MM.1S (cell line): Measurements from ENCODE around the gene ODF2L.
A peak's percentile ranks its signal among the peaks of the same experiment; 100 is the strongest.

ENCODE experiments used
- DNase-seq: peaks from one replicate; pipeline ENCODE4 v3.0.0-alpha.2; 2015
- H2AFZ ChIP-seq: fragments of 300-600 bp; sonication (generic); 2 replicates; pipeline ENCODE4 v1.6.0; 2016; ENCODE audit warnings: antibody characterized with exemption, low read length
- H3F3A ChIP-seq: fragments of 300-600 bp; sonication (generic); 2 replicates; pipeline ENCODE4 v1.6.1; 2016; ENCODE audit warnings: mild to moderate bottlenecking, antibody characterized with exemption, low read length, moderate library complexity, mixed read lengths; ENCODE audit not compliant: insufficient read depth
- H3K27ac ChIP-seq: fragments of 300-600 bp; sonication (generic); 2 replicates; pipeline ENCODE4 v1.5.1; 2016; ENCODE audit warnings: mild to moderate bottlenecking, low read length
- H3K27me3 ChIP-seq: fragments of 300-600 bp; sonication (generic); replicated peaks from 2 replicates; pipeline ENCODE4 v1.6.0; 2016; ENCODE audit warnings: low read length; ENCODE audit not compliant: insufficient read depth
- H3K36me3 ChIP-seq: fragments of 300-600 bp; sonication (generic); replicated peaks from 2 replicates; pipeline ENCODE4 v1.6.1; 2016; ENCODE audit warnings: mild to moderate bottlenecking, low read length, mixed read lengths; ENCODE audit not compliant: insufficient read depth
- H3K4me1 ChIP-seq: fragments of 300-600 bp; sonication (generic); 2 replicates; pipeline ENCODE4 v1.6.1; 2016; ENCODE audit warnings: low read length, mixed read lengths
- H3K4me2 ChIP-seq: fragments of 300-600 bp; sonication (generic); 2 replicates; pipeline ENCODE4 v1.6.0; 2016; ENCODE audit warnings: low read depth, low read length
- H3K4me3 ChIP-seq: fragments of 300-600 bp; sonication (generic); 2 replicates; pipeline ENCODE4 v1.5.1; 2016; ENCODE audit warnings: low read length, mixed read lengths
- H3K79me2 ChIP-seq: fragments of 300-600 bp; sonication (generic); 2 replicates; pipeline ENCODE4 v1.6.1; 2016; ENCODE audit warnings: mixed run types, low read length, mixed read lengths
- H3K9ac ChIP-seq: fragments of 300-600 bp; sonication (generic); 2 replicates; pipeline ENCODE4 v1.6.1; 2016; ENCODE audit warnings: low read length, mixed read lengths
- H3K9me2 ChIP-seq: fragments of 300-600 bp; sonication (generic); replicated peaks from 2 replicates; pipeline ENCODE4 v1.6.1; 2016; ENCODE audit warnings: mild to moderate bottlenecking, low read length, mixed read lengths; ENCODE audit not compliant: insufficient read depth
- H3K9me3 ChIP-seq: fragments of 300-600 bp; sonication (generic); replicated peaks from 2 replicates; pipeline ENCODE4 v1.6.1; 2016; ENCODE audit warnings: mild to moderate bottlenecking, low read length, mixed read lengths; ENCODE audit not compliant: insufficient read depth
- H4K20me1 ChIP-seq: fragments of 300-600 bp; sonication (generic); 2 replicates; pipeline ENCODE4 v1.6.1; 2016; ENCODE audit warnings: mild to moderate bottlenecking, low read length, moderate library complexity, mixed read lengths; ENCODE audit not compliant: insufficient read depth
- EZH2 ChIP-seq: fragments of 300-600 bp; sonication (generic); optimal IDR thresholded peaks from 2 replicates; pipeline ENCODE3; 2017; ENCODE audit warnings: low read depth, mild to moderate bottlenecking, antibody characterized with exemption, low read length, mixed read lengths
- EZH2phosphoT487 ChIP-seq: fragments of 300-600 bp; sonication (generic); IDR thresholded peaks from 2 replicates; pipeline ENCODE4 v1.6.1; 2018; ENCODE audit warnings: antibody characterized with exemption, low read length
- TF ChIP-seq, protein P1 (sequence below): fragments of 300-600 bp; sonication (generic); IDR thresholded peaks from 2 replicates; pipeline ENCODE4 v1.5.1; 2016; ENCODE audit warnings: antibody characterized with exemption, low read length, mixed read lengths

Gene ODF2L

DNA sequence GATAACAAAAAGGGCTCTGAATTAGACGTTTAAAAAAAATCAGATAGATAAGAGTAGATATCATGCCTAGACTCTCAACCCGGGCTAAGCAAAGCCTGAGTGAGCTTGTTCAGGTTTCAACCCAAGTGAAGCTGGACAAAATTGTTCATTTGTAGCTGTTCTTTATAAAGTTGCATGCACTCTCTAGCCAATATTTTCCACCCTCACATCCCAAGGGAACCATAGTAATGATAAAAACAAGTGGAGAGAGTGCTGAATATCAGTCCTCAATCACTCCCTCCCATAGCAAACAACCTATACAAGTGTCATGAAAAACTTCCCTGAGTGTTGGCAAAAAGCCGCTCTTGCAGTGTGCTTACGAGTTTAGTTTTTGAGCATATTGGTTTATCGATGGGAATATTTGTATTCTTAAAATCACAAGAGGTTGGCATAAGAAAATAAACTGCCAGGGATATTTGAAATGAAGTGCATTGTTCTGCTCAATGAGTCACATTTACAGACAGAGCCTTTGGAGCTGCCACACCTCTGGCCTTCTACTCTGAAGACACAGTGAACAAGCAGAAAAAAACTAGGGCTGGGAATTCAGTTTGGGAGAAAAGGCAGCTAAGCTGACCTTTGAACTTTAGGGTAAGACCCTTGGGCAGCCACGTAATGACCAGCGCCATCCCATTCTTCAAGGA lies 25.6 kb upstream of the ODF2L start:
- Histone ChIP-seq H3K27ac (no peak overlapping the region), H4K20me1 (no peaks in the 10 kb centered on the region), H3K9me3 (no peaks in the 10 kb centered on the region), H3K4me1 (no peaks in the 10 kb centered on the region), H3K4me3 (no peak overlapping the region), H3K79me2 (no peaks in the 10 kb centered on the region), H3K4me2 (no peak overlapping the region), H3K36me3 (no peaks in the 10 kb centered on the region), H2AFZ (no peak overlapping the region), H3F3A (no peaks in the 10 kb centered on the region), H3K27me3 (no peaks in the 10 kb centered on the region), H3K9ac (no peak overlapping the region), H3K9me2 (no peaks in the 10 kb centered on the region)
- DNase-seq, result no peak
- TF ChIP-seq, protein P1, sequence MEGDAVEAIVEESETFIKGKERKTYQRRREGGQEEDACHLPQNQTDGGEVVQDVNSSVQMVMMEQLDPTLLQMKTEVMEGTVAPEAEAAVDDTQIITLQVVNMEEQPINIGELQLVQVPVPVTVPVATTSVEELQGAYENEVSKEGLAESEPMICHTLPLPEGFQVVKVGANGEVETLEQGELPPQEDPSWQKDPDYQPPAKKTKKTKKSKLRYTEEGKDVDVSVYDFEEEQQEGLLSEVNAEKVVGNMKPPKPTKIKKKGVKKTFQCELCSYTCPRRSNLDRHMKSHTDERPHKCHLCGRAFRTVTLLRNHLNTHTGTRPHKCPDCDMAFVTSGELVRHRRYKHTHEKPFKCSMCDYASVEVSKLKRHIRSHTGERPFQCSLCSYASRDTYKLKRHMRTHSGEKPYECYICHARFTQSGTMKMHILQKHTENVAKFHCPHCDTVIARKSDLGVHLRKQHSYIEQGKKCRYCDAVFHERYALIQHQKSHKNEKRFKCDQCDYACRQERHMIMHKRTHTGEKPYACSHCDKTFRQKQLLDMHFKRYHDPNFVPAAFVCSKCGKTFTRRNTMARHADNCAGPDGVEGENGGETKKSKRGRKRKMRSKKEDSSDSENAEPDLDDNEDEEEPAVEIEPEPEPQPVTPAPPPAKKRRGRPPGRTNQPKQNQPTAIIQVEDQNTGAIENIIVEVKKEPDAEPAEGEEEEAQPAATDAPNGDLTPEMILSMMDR, result no peak
- TF ChIP-seq EZH2, result no peak
- no peak for TF ChIP-seq EZH2phosphoT487

DNA sequence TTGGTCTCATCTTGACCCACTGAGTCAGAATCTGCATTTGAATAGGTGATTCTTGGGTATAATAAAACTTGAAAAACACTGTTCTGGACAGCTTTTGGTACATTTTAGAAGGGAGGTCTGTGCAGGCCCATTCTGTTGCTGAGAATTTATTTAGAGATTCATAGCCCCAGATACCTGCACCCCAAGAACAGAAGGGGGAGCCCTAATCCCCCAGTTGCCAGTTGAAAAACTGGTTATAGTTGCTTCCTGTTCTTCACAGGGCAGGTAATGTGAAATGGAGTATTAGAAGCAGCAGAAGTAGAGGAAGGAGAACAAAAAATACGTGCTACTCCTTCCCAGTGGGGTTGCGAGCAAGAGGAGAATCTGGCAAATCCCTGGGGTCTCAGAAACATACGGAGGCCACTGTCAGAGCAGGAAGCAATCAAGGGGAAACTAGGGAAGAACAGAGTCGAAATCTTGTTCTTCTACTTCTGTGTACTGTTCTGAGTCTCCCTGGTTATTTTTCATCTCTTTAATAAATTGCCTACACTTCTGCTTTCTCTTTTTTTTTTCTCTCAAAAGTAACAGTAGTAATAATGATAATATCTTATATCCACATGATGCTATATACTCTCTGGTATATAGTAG lies 23.3 kb upstream of the ODF2L start:
- Histone ChIP-seq H3K79me2 (no peaks in the 10 kb centered on the region), H3F3A (no peaks in the 10 kb centered on the region), H3K4me3 (no peak overlapping the region), H3K27me3 (no peaks in the 10 kb centered on the region), H3K4me2 (no peak overlapping the region), H3K9ac (no peak overlapping the region), H3K9me3 (no peaks in the 10 kb centered on the region), H3K36me3 (no peaks in the 10 kb centered on the region), H4K20me1 (no peaks in the 10 kb centered on the region), H3K9me2 (no peaks in the 10 kb centered on the region), H2AFZ (no peak overlapping the region), H3K27ac (no peak overlapping the region), H3K4me1 (no peaks in the 10 kb centered on the region)
- TF ChIP-seq EZH2phosphoT487 (no peak), EZH2 (no peak)
- TF ChIP-seq, protein P1, result peak; percentile 71
- peak; percentile 61 for DNase-seq

DNA sequence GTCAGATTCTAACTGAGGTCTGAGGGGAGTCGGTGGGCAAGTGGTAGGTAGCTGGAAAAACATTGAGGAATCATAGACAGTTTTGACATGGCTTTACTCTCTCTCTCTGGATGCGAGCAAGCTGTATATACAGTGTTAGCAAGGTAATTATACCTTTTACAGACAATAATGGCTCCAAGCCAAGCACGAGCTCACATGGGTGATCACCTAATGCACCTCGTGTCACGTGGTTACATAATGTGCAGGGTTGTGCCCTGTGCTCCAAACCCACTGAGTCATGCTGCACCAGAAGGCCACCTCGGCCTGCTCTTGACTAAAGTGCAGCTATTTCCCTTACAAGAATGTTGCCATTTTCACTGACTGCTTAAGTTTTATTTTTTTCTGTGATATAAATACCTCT lies 20.2 kb upstream of the ODF2L start:
- no peaks in the 10 kb centered on the region for H3K4me1 ChIP-seq
- no peak overlapping the region for H3K9ac ChIP-seq
- TF ChIP-seq EZH2phosphoT487, result no peak
- TF ChIP-seq, protein P1, result no peak
- no peak for TF ChIP-seq EZH2
- no peaks in the 10 kb centered on the region for H3K9me2 ChIP-seq
- H3F3A ChIP-seq, result no peaks in the 10 kb centered on the region
- H3K27ac ChIP-seq, result no peak overlapping the region
- H3K27me3 ChIP-seq, result no peaks in the 10 kb centered on the region
- DNase-seq, result no peak
- H3K9me3 ChIP-seq, result no peaks in the 10 kb centered on the region
- H4K20me1 ChIP-seq, result no peaks in the 10 kb centered on the region
- no peaks in the 10 kb centered on the region for H3K79me2 ChIP-seq
- H3K36me3 ChIP-seq, result no peaks in the 10 kb centered on the region
- no peak overlapping the region for H3K4me2 ChIP-seq
- H2AFZ ChIP-seq, result no peak overlapping the region
- no peak overlapping the region for H3K4me3 ChIP-seq
